SK-N-SH (cell line): ENCODE measurements around the gene XRCC3. TPM values are rescaled to one million over a fixed set of nuclear protein-coding genes. Genes with fewer than 3 reads are reported as not detected.

Source experiments
- CTCF ChIA-PET: fragments of 300-600, 350-600 bp; formaldehyde crosslinking; extraction: SDS; loops from one replicate; lab custom pipeline; 2021; lab: Yijun Ruan, JAX
- POLR2A ChIA-PET: fragments of 350-600 bp; sonication (Branson Sonifier 250); formaldehyde crosslinking; extraction: SDS; loops from one replicate; lab custom pipeline; 2020; ENCODE audit warnings: antibody characterized with exemption, inconsistent platforms; lab: Yijun Ruan, JAX
- DNase-seq: peaks from one replicate; pipeline ENCODE4 v3.0.0; 2012
- H2AFZ ChIP-seq: fragments of 200-600 bp; sonication (generic); 2 replicates; pipeline ENCODE4 v1.8.1; 2016; ENCODE audit warnings: antibody characterized with exemption, mild to moderate bottlenecking, low read depth
- H3F3A ChIP-seq: fragments of 200-600 bp; sonication (generic); replicated peaks from 2 replicates; pipeline ENCODE3; 2016; ENCODE audit warnings: antibody characterized with exemption, mild to moderate bottlenecking; ENCODE audit not compliant: insufficient read depth
- H3K27ac ChIP-seq, 2 experiments: fragments of 200-500 bp in 1 of 2; fragments of 200-600 bp in 1 of 2; sonication (Bioruptor generic) in 1 of 2; sonication (generic), shearing (Covaris generic) in 1 of 2; 2 replicates each; pipeline versions ENCODE4 v1.5.1 to v1.6.1; 2014 to 2016; ENCODE audit warnings: low read depth in 2 of 2, inconsistent platforms in 1 of 2, low read length in 1 of 2, mild to moderate bottlenecking in 1 of 2, mixed read lengths in 1 of 2
- H3K27me3 ChIP-seq: fragments of 200-600 bp; sonication (generic), shearing (Covaris generic); 2 replicates; pipeline ENCODE4 v1.6.1; 2016; ENCODE audit warnings: mixed run types; ENCODE audit not compliant: insufficient read depth
- H3K36me3 ChIP-seq, 2 experiments: fragments of 200-500 bp in 1 of 2; fragments of 200-600 bp in 1 of 2; sonication (Bioruptor generic) in 1 of 2; sonication (generic) in 1 of 2; replicated peaks in 1 of 2; 2 replicates each; pipeline versions ENCODE3 to v1.5.1; 2014 to 2016; ENCODE audit warnings: low read length in 1 of 2, mild to moderate bottlenecking in 1 of 2; ENCODE audit not compliant: insufficient read depth in 2 of 2, control insufficient read depth in 1 of 2
- H3K4me1 ChIP-seq, 2 experiments: fragments of 200-500 bp in 1 of 2; fragments of 200-600 bp in 1 of 2; sonication (Bioruptor generic) in 1 of 2; sonication (generic), shearing (Covaris generic) in 1 of 2; 2 replicates each; pipeline versions ENCODE4 v1.5.1 to v1.6.1; 2014 to 2016; ENCODE audit warnings: low read depth in 1 of 2, low read length in 1 of 2, mixed run types in 1 of 2; ENCODE audit not compliant: insufficient read depth in 2 of 2, control insufficient read depth in 1 of 2
- H3K4me2 ChIP-seq: fragments of 200-600 bp; sonication (generic), shearing (Covaris generic); 2 replicates; pipeline ENCODE4 v1.6.1; 2017; ENCODE audit warnings: mixed run types
- H3K4me3 ChIP-seq, 2 experiments: fragments of 200-500 bp in 1 of 2; fragments of 200-600 bp in 1 of 2; sonication (Bioruptor generic) in 1 of 2; sonication (generic), shearing (Covaris generic) in 1 of 2; 2 replicates each; pipeline versions ENCODE4 v1.5.1 to v1.8.1; 2014 to 2016; ENCODE audit warnings: low read depth in 2 of 2, inconsistent platforms in 1 of 2, low read length in 1 of 2, mild to moderate bottlenecking in 1 of 2, mixed read lengths in 1 of 2, moderate library complexity in 1 of 2
- H3K79me2 ChIP-seq: fragments of 200-600 bp; sonication (generic); 2 replicates; pipeline ENCODE4 v1.8.1; 2017; ENCODE audit warnings: mild to moderate bottlenecking; ENCODE audit not compliant: insufficient read depth
- H3K9ac ChIP-seq: fragments of 200-600 bp; sonication (generic); 2 replicates; pipeline ENCODE4 v1.6.1; 2017; ENCODE audit warnings: mixed run types
- H3K9me2 ChIP-seq: fragments of 200-600 bp; sonication (generic); 2 replicates; pipeline ENCODE4 v1.6.1; 2017; ENCODE audit warnings: mixed run types
- H3K9me3 ChIP-seq: fragments of 200-600 bp; sonication (generic); 2 replicates; pipeline ENCODE4 v1.6.1; 2017; ENCODE audit warnings: mixed run types, mild to moderate bottlenecking, moderate library complexity
- H4K20me1 ChIP-seq: fragments of 200-600 bp; sonication (generic); 2 replicates; pipeline ENCODE4 v1.6.1; 2017; ENCODE audit warnings: mild to moderate bottlenecking, mixed run types; ENCODE audit not compliant: insufficient read depth
- CHD2 ChIP-seq: fragments of 150-350 bp; IDR thresholded peaks from 2 replicates; pipeline ENCODE4 v1.6.1; 2018; ENCODE audit warnings: low read length; ENCODE audit not compliant: partially characterized antibody
- EP300 ChIP-seq, 2 experiments: IDR thresholded peaks; 2 replicates each; pipeline versions ENCODE4 v1.4.0 to v1.6.1; 2012; ENCODE audit warnings: borderline replicate concordance in 1 of 2, low read depth in 1 of 2, low read length in 1 of 2
- EZH2phosphoT487 ChIP-seq: fragments of 200-600 bp; sonication (generic); IDR thresholded peaks from 2 replicates; pipeline ENCODE4 v1.6.1; 2017; ENCODE audit warnings: low read depth, mixed run types, mild to moderate bottlenecking, antibody characterized with exemption, moderate library complexity, borderline replicate concordance
- FOSL2 ChIP-seq: IDR thresholded peaks from 2 replicates; pipeline ENCODE4 v1.4.0; 2012; ENCODE audit warnings: low read depth, mild to moderate bottlenecking, moderate library complexity, borderline replicate concordance
- FOXM1 ChIP-seq: IDR thresholded peaks from 2 replicates; pipeline ENCODE4 v1.4.0; 2012; ENCODE audit warnings: low read depth, mild to moderate bottlenecking
- GATA2 ChIP-seq: sonication (generic); formaldehyde crosslinking; IDR thresholded peaks from 2 replicates; pipeline ENCODE4 v1.5.0; 2020; ENCODE audit warnings: mild to moderate bottlenecking, missing genetic modification reagents
- MXI1 ChIP-seq: IDR thresholded peaks from 2 replicates; pipeline ENCODE4 v1.6.1; 2012; ENCODE audit warnings: mild to moderate bottlenecking, low read depth, low read length, improper control_type of control experiment
- NFIC ChIP-seq: IDR thresholded peaks from 2 replicates; pipeline ENCODE4 v1.4.0; 2012; ENCODE audit warnings: borderline replicate concordance
- PBX3 ChIP-seq: IDR thresholded peaks from 2 replicates; pipeline ENCODE4; 2012
- POLR2AphosphoS5 ChIP-seq: IDR thresholded peaks from 2 replicates; pipeline ENCODE4 v1.6.1; 2012; ENCODE audit warnings: low read depth, low read length
- RAD21 ChIP-seq: IDR thresholded peaks from 2 replicates; pipeline ENCODE4 v1.6.1; 2012; ENCODE audit warnings: mild to moderate bottlenecking, low read length
- RCOR1 ChIP-seq: fragments of 150-350 bp; IDR thresholded peaks from 2 replicates; pipeline ENCODE4 v1.6.1; 2017; ENCODE audit warnings: antibody characterized with exemption, low read length
- REST ChIP-seq: IDR thresholded peaks from 2 replicates; pipeline ENCODE4 v1.6.1; 2012; ENCODE audit warnings: mild to moderate bottlenecking, low read depth, low read length, moderate library complexity
- SMC3 ChIP-seq: IDR thresholded peaks from 2 replicates; pipeline ENCODE4 v1.6.1; 2012; ENCODE audit warnings: low read depth, low read length, improper control_type of control experiment
- TAF1 ChIP-seq: IDR thresholded peaks from 2 replicates; pipeline ENCODE4 v1.6.1; 2012; ENCODE audit warnings: low read depth, mild to moderate bottlenecking, low read length, moderate library complexity, borderline replicate concordance
- TCF12 ChIP-seq: IDR thresholded peaks from 2 replicates; pipeline ENCODE4 v1.4.0; 2012
- YY1 ChIP-seq: IDR thresholded peaks from 2 replicates; pipeline ENCODE4 v1.4.0; 2012; ENCODE audit warnings: low read depth, mild to moderate bottlenecking
- WGBS: methylation state at CpG from one replicate; pipeline ENCODE4 v1.1.6; 2017; ENCODE audit warnings: low lambda C conversion rate; 5-methylcytosine and 5-hydroxymethylcytosine counted together
- polyA plus RNA-seq, 3 experiments: library from polyadenylated mRNA; depleted of rRNA; stranded (reverse); fragments of >200 nt; gene quantifications; 2 replicates each; pipeline ENCODE4 v1.2.3, GENCODE V29; 2012
- TF ChIP-seq, protein P1 (sequence below): fragments of 200-600 bp; sonication (generic); IDR thresholded peaks from 2 replicates; pipeline ENCODE4 v1.6.1; 2017; ENCODE audit warnings: antibody characterized with exemption, mild to moderate bottlenecking, moderate library complexity
- TF ChIP-seq, protein P2 (sequence below): fragments of 150-350 bp; IDR thresholded peaks from 2 replicates; pipeline ENCODE4 v1.6.1; 2016; ENCODE audit warnings: mild to moderate bottlenecking, low read depth, low read length

The XRCC3 gene
- polyA plus RNA-seq, 1 of the 3 experiments (the other 2 are of a cell fraction) = 11.7 TPM

DNA sequence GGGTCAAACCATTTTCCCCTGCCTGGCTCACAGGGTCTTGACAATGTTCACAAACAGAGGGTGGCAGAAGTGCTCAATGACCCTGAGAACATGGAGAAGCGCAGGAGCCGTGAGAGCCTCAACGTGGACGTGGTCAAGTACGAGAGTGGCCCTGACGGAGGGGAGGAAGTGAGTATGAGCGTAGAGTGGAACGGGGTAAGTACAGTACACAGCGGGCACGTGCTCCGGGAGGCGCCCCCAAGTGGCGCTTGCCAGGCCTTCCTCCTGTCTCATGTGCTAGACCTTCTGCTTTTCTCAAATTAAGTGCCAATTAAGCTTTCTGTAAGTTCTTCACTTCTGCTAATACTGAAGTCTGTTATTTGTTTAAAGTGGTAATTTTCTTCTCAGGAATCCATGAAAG, 35.9 kb downstream of the XRCC3 start (continued):
- TF ChIP-seq RCOR1 (no peak), RAD21 (peak; percentile 47), TAF1 (no peak), YY1 (no peak)
- TF ChIP-seq, protein P1, sequence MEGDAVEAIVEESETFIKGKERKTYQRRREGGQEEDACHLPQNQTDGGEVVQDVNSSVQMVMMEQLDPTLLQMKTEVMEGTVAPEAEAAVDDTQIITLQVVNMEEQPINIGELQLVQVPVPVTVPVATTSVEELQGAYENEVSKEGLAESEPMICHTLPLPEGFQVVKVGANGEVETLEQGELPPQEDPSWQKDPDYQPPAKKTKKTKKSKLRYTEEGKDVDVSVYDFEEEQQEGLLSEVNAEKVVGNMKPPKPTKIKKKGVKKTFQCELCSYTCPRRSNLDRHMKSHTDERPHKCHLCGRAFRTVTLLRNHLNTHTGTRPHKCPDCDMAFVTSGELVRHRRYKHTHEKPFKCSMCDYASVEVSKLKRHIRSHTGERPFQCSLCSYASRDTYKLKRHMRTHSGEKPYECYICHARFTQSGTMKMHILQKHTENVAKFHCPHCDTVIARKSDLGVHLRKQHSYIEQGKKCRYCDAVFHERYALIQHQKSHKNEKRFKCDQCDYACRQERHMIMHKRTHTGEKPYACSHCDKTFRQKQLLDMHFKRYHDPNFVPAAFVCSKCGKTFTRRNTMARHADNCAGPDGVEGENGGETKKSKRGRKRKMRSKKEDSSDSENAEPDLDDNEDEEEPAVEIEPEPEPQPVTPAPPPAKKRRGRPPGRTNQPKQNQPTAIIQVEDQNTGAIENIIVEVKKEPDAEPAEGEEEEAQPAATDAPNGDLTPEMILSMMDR = peak; percentile 52

- no peaks in the 10 kb centered on the region for H4K20me1 ChIP-seq
- no peak overlapping the region for H2AFZ ChIP-seq
- no peak for TF ChIP-seq TAF1
- TF ChIP-seq SMC3 = no peak
- TF ChIP-seq, protein P2, sequence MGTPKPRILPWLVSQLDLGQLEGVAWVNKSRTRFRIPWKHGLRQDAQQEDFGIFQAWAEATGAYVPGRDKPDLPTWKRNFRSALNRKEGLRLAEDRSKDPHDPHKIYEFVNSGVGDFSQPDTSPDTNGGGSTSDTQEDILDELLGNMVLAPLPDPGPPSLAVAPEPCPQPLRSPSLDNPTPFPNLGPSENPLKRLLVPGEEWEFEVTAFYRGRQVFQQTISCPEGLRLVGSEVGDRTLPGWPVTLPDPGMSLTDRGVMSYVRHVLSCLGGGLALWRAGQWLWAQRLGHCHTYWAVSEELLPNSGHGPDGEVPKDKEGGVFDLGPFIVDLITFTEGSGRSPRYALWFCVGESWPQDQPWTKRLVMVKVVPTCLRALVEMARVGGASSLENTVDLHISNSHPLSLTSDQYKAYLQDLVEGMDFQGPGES = no peak
- no peak for TF ChIP-seq POLR2AphosphoS5
- TF ChIP-seq GATA2 = no peak
- no peak for TF ChIP-seq EP300 (IDR thresholded peaks at IDR 0.05; ENCODE audit: borderline replicate concordance in 1 of 2, low read depth in 1 of 2, low read length in 1 of 2)
- TF ChIP-seq CHD2 = no peak
- no peak for TF ChIP-seq FOXM1
- TF ChIP-seq TCF12 = no peak
- no peak for TF ChIP-seq NFIC
- TF ChIP-seq, protein P1 = no peak
- no peak for TF ChIP-seq MXI1
- TF ChIP-seq REST = no peak
- no peak for TF ChIP-seq PBX3
- no peak for TF ChIP-seq RAD21
- no peak for TF ChIP-seq EZH2phosphoT487
- TF ChIP-seq FOSL2 = no peak
- TF ChIP-seq, all 33 proteins: peak for 0
- no peak overlapping the region for H3K4me3 ChIP-seq
- WGBS = 89% methylated on average over 16 of the region's 16 CpGs
- H3K4me2 ChIP-seq = no peak overlapping the region
- H3K27ac ChIP-seq = no peak overlapping the region
- peaks cover 77 to 95% of the 10 kb centered on the region in 2 experiments for H3K36me3 ChIP-seq
- no peak overlapping the region for H3K9ac ChIP-seq
- H3K9me2 ChIP-seq = no peaks in the 10 kb centered on the region
- POLR2A ChIA-PET = no interaction called here
- H3K27me3 ChIP-seq = no peaks in the 10 kb centered on the region
- no peaks in the 10 kb centered on the region for H3F3A ChIP-seq
- H3K4me1 ChIP-seq = no peaks in the 10 kb centered on the region
- CTCF ChIA-PET = interaction anchor here (1.6 to 2.3 kb wide), 2 partner anchors 23 to 115 kb away, joined by 3 to 5 read pairs; partner anchors contain the start of gene BAG5
- DNase-seq = no peak
- peaks cover 57% of the 10 kb centered on the region for H3K79me2 ChIP-seq
- H3K9me3 ChIP-seq = no peaks in the 10 kb centered on the region
Measured at GRCh38 chr14:103676881-103677675, 38.2 kb downstream of the XRCC3 start.
